GM10847 (cell line): Measurements from ENCODE around the gene POLN.

Experiments
- POLR2A ChIP-seq: IDR thresholded peaks from 2 replicates; pipeline ENCODE4 v1.6.1; 2011; ENCODE audit not compliant: insufficient read length; ENCODE audit errors: extremely low read depth

The POLN gene

GRCh38 chr4:2250357-2251072, 8.6 kb upstream of the POLN start:
- no peak for TF ChIP-seq POLR2A

GRCh38 chr4:2249526-2250356, 7.8 kb upstream of the POLN start:
- no peak for TF ChIP-seq POLR2A

GRCh38 chr4:2248821-2249261, 6.9 kb upstream of the POLN start:
- no peak for TF ChIP-seq POLR2A

DNA sequence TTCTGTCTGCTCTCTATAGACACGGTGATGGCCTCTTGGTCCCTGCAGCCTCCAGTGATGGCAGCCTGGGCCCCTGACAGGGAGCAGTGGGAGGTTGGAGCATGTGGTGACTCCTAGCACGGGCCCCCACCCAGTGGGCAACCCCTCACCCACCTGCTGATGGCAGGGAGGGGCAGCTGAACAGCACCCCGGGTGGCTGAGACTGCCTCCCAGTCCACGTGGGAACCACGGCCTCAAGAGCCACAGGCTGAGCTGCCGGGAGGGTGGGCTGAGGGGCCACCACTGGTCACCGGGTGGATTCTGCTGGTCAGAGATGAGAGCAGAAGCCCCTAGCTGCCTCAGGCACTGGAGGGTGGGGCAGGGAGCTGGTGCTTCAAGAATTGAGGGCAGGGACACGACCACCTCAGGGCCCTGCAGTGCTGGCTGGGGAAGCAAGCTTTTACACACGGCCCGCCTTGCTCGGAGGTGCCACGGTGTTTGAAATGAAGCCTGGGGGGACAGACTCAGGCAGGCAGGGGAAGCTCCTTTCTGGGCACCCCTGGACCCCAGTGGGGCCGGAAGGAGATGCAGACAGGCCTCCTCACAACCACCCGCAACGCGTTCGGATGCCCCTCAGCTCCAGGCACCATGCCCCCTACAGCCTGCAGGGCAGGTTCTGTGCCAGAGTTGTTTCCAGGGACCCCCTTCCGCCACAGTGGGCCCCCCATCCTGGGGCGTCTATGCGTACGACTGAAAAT, 6.3 kb upstream of the POLN start:
- TF ChIP-seq POLR2A = no peak

DNA sequence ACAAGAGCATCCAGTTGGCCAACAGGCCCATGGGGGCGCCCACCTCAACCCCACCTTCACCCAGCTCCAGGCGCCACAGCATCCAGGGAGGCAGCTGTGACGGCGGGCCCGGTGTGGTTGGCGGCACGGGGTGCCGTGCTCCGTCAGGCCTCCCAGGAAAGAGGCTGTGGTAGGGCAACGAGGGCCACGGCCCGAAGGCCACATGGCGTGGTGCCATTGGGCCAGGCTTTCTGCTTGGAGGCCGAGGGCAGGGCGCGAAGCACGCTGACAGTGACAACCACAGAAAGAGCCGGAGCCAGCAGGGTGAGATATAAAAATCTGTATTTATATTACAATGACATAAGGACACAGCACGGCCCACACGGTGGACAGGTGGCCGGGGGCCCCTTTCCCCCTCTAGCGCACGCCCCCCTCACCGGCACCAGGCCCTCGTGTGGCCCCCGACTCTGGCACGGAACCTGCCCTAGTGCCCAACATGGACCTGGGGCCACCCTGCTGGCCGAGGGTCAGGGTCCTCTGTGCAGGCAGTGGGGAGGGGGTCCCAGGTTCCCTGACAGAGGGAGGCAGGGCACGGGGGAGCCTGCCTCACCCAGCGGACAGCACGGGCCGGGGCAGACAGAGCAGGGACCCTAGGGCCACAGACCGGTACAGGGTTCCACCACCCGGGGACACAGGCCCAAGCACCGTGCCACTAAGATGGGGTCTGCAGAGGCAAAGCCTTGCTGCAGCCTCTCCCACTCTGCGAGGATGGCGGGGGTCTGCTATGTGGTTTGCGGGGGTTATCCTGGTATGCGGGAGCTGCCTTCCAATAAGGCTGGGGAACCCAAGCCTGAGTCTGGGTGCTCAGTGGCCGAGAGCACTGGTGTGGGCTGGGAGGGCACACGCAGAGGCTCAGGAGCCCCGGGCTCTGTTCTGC, 5.5 kb upstream of the POLN start:
- TF ChIP-seq POLR2A = no peak

DNA sequence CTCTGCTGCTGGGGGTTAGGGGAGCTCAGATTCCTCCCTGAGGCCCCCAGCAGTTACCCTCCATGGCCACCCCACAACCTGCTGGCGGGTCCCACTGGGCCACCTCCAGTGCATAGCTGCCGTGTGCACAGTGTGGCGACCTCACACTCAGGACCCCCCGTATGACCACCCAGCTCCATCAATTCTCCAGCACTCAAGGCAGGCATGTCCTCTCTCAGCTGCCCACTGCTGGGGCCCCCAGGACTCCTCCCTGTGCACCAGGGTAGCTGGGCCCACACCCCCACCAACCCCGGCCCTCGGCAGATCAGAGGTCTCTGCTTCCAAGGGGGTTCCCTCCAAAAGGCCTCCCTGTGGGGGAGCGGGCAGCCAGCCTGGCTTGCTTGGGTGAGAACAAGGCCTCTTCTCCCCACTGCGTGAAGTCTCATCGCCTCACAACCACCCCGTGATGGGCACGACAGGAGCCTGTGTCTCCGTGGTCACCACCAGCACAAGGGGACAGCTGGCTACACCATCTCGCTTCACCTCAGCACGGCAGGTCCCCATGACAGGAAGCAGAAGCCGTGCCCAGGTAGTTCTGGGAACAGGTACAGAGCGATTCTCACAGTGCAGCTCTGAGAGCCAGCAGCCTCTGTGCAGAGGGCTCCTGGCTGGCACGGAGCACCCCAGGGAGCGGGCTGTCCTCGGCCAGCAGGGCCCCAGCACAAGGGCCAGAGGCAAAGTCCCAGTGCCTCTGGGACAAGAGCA, 4.6 kb upstream of the POLN start:
- TF ChIP-seq POLR2A = no peak

DNA sequence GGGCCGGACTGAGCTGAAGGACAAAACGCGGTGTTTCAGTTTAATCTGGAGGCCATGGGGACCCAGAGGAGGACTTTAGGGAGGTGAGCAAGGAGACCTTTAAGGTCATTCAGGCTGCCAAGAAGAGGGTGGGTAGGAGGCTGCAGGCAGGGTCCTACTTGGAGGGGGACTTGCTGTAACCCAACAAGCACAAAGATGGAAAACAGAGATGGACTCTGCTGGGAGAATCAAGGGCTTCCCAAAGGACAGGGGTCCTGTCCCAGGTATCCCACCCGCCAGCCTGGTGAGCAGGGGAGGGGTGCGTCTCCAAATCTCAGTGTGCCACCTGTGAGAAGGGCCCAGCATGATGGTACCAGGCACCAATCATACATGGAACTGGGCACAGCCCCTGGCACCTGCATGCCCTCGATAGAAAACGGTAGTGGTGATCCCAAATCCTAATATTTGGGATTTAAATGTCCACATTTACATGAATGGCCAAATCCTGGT, 3.9 kb upstream of the POLN start:
- no peak for TF ChIP-seq POLR2A

DNA sequence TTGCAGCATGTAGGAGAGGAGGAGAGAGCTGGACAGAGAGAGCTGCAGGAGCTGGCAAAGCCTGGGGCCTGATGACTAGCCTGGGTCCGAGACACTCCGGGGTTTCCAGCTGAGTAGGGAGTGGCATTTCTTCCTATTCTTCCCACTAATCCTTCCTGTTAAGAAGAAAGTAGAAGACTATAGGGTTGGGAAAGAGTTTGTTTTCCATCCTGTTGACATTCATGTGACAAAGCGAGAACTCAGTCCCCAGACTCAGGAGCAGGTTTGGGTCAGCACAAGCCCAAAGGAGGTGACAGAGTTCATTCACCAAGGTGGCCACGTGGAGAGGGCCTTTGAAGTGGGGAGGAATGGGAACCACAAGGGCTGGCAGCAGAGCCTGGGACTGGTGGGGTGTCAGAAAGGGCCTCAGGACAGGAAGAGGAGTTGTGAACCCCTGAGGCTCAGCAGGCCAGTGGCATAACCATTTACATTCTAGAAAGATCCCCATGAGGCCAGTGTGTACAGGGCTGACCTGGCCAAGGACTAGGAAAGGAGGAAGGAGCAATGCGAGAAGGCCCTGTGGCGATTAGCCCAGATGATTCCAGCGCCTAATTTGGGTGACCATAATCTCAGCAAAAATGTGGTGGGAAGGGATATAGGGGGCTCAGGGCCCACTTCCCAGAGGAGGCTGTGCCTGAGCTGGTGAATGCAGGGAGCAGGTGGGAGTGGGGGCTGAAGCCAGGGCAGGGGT, 3.3 kb upstream of the POLN start:
- no peak for TF ChIP-seq POLR2A

- TF ChIP-seq POLR2A = no peak
These were observed 1.9 kb upstream of the POLN start for GRCh38 chr4:2243681-2244380.

GRCh38 chr4:2241003-2241402, 918 bp downstream of the POLN start:
- no peak for TF ChIP-seq POLR2A

- TF ChIP-seq POLR2A = no peak
These were observed 4.8 kb downstream of the POLN start for GRCh38 chr4:2236944-2237666.

GRCh38 chr4:2231082-2231481, 10.8 kb downstream of the POLN start:
- no peak for TF ChIP-seq POLR2A

- no peak for TF ChIP-seq POLR2A
These were observed 15.7 kb downstream of the POLN start for GRCh38 chr4:2226261-2226660.
